Measurements from ENCODE around the gene NRIP2. TPM values are rescaled to one million over a fixed set of nuclear protein-coding genes. Genes with fewer than 3 reads are reported as not detected.

NRIP2 gene
- total RNA-seq, 4 donors from 2014 or later: not detected

- TF ChIP-seq, protein P1, sequence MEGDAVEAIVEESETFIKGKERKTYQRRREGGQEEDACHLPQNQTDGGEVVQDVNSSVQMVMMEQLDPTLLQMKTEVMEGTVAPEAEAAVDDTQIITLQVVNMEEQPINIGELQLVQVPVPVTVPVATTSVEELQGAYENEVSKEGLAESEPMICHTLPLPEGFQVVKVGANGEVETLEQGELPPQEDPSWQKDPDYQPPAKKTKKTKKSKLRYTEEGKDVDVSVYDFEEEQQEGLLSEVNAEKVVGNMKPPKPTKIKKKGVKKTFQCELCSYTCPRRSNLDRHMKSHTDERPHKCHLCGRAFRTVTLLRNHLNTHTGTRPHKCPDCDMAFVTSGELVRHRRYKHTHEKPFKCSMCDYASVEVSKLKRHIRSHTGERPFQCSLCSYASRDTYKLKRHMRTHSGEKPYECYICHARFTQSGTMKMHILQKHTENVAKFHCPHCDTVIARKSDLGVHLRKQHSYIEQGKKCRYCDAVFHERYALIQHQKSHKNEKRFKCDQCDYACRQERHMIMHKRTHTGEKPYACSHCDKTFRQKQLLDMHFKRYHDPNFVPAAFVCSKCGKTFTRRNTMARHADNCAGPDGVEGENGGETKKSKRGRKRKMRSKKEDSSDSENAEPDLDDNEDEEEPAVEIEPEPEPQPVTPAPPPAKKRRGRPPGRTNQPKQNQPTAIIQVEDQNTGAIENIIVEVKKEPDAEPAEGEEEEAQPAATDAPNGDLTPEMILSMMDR (IDR thresholded peaks at IDR 0.05): no peak
- TF ChIP-seq POLR2A (IDR thresholded peaks at IDR 0.05): no peak
- Histone ChIP-seq H3K27me3 (no peaks in the 10 kb centered on the region), H3K9me3 (no peaks in the 10 kb centered on the region), H3K27ac (no peak overlapping the region), H3K4me3 (no peak overlapping the region), H3K36me3 (peaks cover 0 to 2% (median 0%) of the 10 kb centered on the region in 3 donors), H3K4me1 (peaks cover 0 to 19% (median 0%) of the 10 kb centered on the region in 4 donors)
- no peak for DNase-seq
These were observed 24.1 kb upstream of the NRIP2 start for GRCh38 chr12:2858944-2859421.

DNA sequence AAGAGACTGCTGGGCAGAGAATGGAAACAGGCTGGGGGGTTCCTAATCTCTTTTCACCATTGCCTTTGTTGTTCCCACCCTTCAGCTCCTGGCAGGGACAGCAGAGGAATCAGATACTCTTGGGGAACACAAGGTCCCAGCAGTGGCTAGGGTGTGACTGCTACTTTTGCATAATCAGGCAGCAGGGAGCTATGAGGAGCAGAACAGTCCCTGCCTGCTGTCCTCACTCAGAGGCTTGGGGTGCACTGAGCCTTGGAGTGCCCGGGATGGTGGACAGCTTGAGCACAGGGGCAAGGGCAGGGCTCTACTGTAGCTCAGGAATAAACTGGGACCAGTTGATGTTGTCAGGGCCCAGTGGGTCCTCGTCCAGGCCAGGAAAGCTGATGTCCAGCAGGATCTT is 23.5 kb upstream of the NRIP2 start:
- Histone ChIP-seq H3K4me1 (peaks cover 0 to 23% (median 0%) of the 10 kb centered on the region in 4 donors), H3K27ac (no peak overlapping the region), H3K9me3 (no peaks in the 10 kb centered on the region), H3K27me3 (no peaks in the 10 kb centered on the region), H3K36me3 (no peaks in the 10 kb centered on the region), H3K4me3 (no peak overlapping the region)
- TF ChIP-seq POLR2A (IDR thresholded peaks at IDR 0.05): no peak
- TF ChIP-seq, protein P1 (IDR thresholded peaks at IDR 0.05): no peak
- no peak for DNase-seq

DNA sequence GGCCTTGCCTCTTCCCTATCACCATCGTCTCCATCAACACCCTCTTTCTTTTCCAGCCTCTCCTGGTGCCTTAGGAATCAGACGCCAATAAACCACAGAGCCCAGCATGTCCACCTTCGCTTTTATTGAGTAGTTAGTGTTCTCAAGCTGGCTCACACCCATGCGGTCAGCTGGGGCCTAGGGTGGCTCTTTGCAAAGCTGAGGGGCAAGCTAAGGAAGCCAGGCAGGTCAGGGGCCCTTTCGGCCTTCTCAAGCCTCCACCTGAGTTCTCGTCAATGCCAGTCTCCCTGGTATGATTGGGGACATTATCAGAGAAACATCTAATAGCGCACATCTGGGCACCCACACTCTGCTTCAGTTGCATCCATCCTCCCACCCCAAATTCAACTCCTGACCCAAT is 22.7 kb upstream of the NRIP2 start:
- H3K27ac ChIP-seq: no peak overlapping the region

GRCh38 chr12:2857021-2857431 is 22.2 kb upstream of the NRIP2 start, which contains the start of gene TEX52:
TEX52 (minus strand) TSS chr12:2857039; CDS start chr12:2857026, 13 bp downstream.
- no peak within 1 kb of the TSS for H3K27ac ChIP-seq
- TF ChIP-seq, protein P1 (IDR thresholded peaks at IDR 0.05): no peak
- no peak for TF ChIP-seq POLR2A (IDR thresholded peaks at IDR 0.05)
- no peaks in the 10 kb centered on the region for H3K9me3 ChIP-seq
- no peak within 1 kb of the TSS for H3K4me3 ChIP-seq
- no peak for DNase-seq
- no peaks in the 10 kb centered on the region for H3K27me3 ChIP-seq
- H3K4me1 ChIP-seq: peaks cover 0 to 23% (median 0%) of the 10 kb centered on the region in 4 donors
- no peaks in the 10 kb centered on the region for H3K36me3 ChIP-seq

More for the DNA sequence above, 22.7 kb upstream of the NRIP2 start:
- TF ChIP-seq, protein P1 (IDR thresholded peaks at IDR 0.05): no peak
- no peak for TF ChIP-seq POLR2A (IDR thresholded peaks at IDR 0.05)
- no peaks in the 10 kb centered on the region for H3K9me3 ChIP-seq
- no peaks in the 10 kb centered on the region for H3K36me3 ChIP-seq
- H3K27me3 ChIP-seq: no peaks in the 10 kb centered on the region
- no peak for DNase-seq
- H3K4me1 ChIP-seq: peaks cover 0 to 23% (median 0%) of the 10 kb centered on the region in 4 donors
- H3K4me3 ChIP-seq: no peak overlapping the region

- Histone ChIP-seq H3K9me3 (no peaks in the 10 kb centered on the region), H3K4me3 (no peak overlapping the region), H3K27me3 (no peaks in the 10 kb centered on the region), H3K4me1 (peaks cover 0 to 23% (median 0%) of the 10 kb centered on the region in 4 donors), H3K27ac (no peak overlapping the region), H3K36me3 (no peaks in the 10 kb centered on the region)
- no peak for DNase-seq
- TF ChIP-seq, protein P1 (IDR thresholded peaks at IDR 0.05): no peak
- TF ChIP-seq POLR2A (IDR thresholded peaks at IDR 0.05): no peak
These were observed 21.2 kb upstream of the NRIP2 start for GRCh38 chr12:2856051-2856450.

Measured in Peyer's patch (tissue), 4 donors.